ENCODE measurements around the gene ATP6V1B1.

ATP6V1B1 gene

GRCh38 chr2:70902067-70902442 lies 33.6 kb upstream of the ATP6V1B1 start:
- DNase-seq, result peak; percentile 46

- no peak for DNase-seq
Observed at GRCh38 chr2:70902579-70902978, 33.1 kb upstream of the ATP6V1B1 start.

- no peak for DNase-seq
Observed at GRCh38 chr2:70903171-70903570, 32.5 kb upstream of the ATP6V1B1 start.

GRCh38 chr2:70903641-70904340 lies 31.9 kb upstream of the ATP6V1B1 start:
- no peak for DNase-seq

GRCh38 chr2:70904371-70905216 lies 31.1 kb upstream of the ATP6V1B1 start:
- no peak for DNase-seq

GRCh38 chr2:70905443-70906421 lies 30.0 kb upstream of the ATP6V1B1 start:
- DNase-seq, result no peak

- no peak for DNase-seq
Observed at GRCh38 chr2:70906439-70907005, 29.2 kb upstream of the ATP6V1B1 start.

- no peak for DNase-seq
Observed at GRCh38 chr2:70907130-70908057, 28.3 kb upstream of the ATP6V1B1 start.

- no peak for DNase-seq
Observed at GRCh38 chr2:70916291-70916690, 19.4 kb upstream of the ATP6V1B1 start.

GRCh38 chr2:70918016-70918415 lies 17.7 kb upstream of the ATP6V1B1 start:
- no peak for DNase-seq

GRCh38 chr2:70919672-70920366 lies 15.9 kb upstream of the ATP6V1B1 start:
- DNase-seq, result peak; percentile 73

GRCh38 chr2:70920367-70920715 lies 15.4 kb upstream of the ATP6V1B1 start:
- no peak for DNase-seq

GRCh38 chr2:70921031-70921430 lies 14.7 kb upstream of the ATP6V1B1 start:
- DNase-seq, result no peak

- no peak for DNase-seq
Observed at GRCh38 chr2:70921839-70922234, 13.9 kb upstream of the ATP6V1B1 start.

GRCh38 chr2:70922235-70923234 lies 13.2 kb upstream of the ATP6V1B1 start:
- DNase-seq, result peak; percentile 91

- DNase-seq, result peak; percentile 15
Observed at GRCh38 chr2:70923378-70924015, 12.2 kb upstream of the ATP6V1B1 start.

GRCh38 chr2:70926042-70926441 lies 9.7 kb upstream of the ATP6V1B1 start:
- no peak for DNase-seq

- DNase-seq, result no peak
Observed at GRCh38 chr2:70927138-70927537, 8.6 kb upstream of the ATP6V1B1 start.

GRCh38 chr2:70927641-70928040 lies 8.1 kb upstream of the ATP6V1B1 start:
- DNase-seq, result no peak
